Loucy (cell line): Measurements from ENCODE around the gene NEUROD2.

ENCODE experiments used
- H2AFZ ChIP-seq: fragments of 200-600 bp; sonication (generic); 2 replicates; pipeline ENCODE4 v1.6.0; 2016; ENCODE audit warnings: antibody characterized with exemption, mild to moderate bottlenecking, low read length, moderate library complexity
- H3F3A ChIP-seq: fragments of 200-600 bp; 2 replicates; pipeline ENCODE4 v1.6.0; 2016; ENCODE audit warnings: antibody characterized with exemption, low read depth, mild to moderate bottlenecking
- H3K27me3 ChIP-seq: fragments of 200-600 bp; sonication (generic); 2 replicates; pipeline ENCODE4 v1.6.1; 2014; ENCODE audit warnings: low read length, mild to moderate bottlenecking; ENCODE audit not compliant: insufficient read depth, poor library complexity, severe bottlenecking
- H3K36me3 ChIP-seq: fragments of 200-600 bp; sonication (generic); 2 replicates; pipeline ENCODE4 v1.6.1; 2016; ENCODE audit warnings: low read length; ENCODE audit not compliant: insufficient read depth
- H3K4me1 ChIP-seq: fragments of 200-600 bp; sonication (generic); 2 replicates; pipeline ENCODE4 v1.5.1; 2014; ENCODE audit warnings: low read length, mild to moderate bottlenecking; ENCODE audit not compliant: insufficient read depth, poor library complexity, severe bottlenecking
- H3K4me2 ChIP-seq: fragments of 200-600 bp; sonication (generic); 2 replicates; pipeline ENCODE4 v1.6.0; 2014; ENCODE audit warnings: antibody characterized with exemption, low read length, low read depth, mild to moderate bottlenecking; ENCODE audit not compliant: poor library complexity, severe bottlenecking
- H3K4me3 ChIP-seq: fragments of 200-600 bp; sonication (generic); 2 replicates; pipeline ENCODE4 v1.5.1; 2014; ENCODE audit warnings: low read length, mild to moderate bottlenecking, mixed read lengths; ENCODE audit not compliant: poor library complexity, severe bottlenecking
- H3K79me2 ChIP-seq: fragments of 200-600 bp; sonication (generic); 2 replicates; pipeline ENCODE4 v1.6.1; 2014; ENCODE audit warnings: low read length; ENCODE audit not compliant: insufficient read depth
- H3K9ac ChIP-seq: fragments of 200-600 bp; sonication (generic); 2 replicates; pipeline ENCODE4 v1.6.0; 2014; ENCODE audit warnings: mild to moderate bottlenecking, low read depth, low read length, moderate library complexity; ENCODE audit not compliant: poor library complexity, severe bottlenecking
- H3K9me2 ChIP-seq: fragments of 200-600 bp; sonication (generic); replicated peaks from 2 replicates; pipeline ENCODE4 v1.6.1; 2016; ENCODE audit warnings: low read depth, low read length, mixed read lengths
- H3K9me3 ChIP-seq: fragments of 200-600 bp; sonication (generic); 2 replicates; pipeline ENCODE4 v1.6.1; 2014; ENCODE audit warnings: mild to moderate bottlenecking, antibody characterized with exemption, low read length, low read depth; ENCODE audit not compliant: insufficient read depth
- H4K20me1 ChIP-seq: fragments of 200-600 bp; sonication (generic); 2 replicates; pipeline ENCODE4 v1.6.0; 2014; ENCODE audit warnings: antibody characterized with exemption, low read length, mild to moderate bottlenecking; ENCODE audit not compliant: insufficient read depth, poor library complexity, severe bottlenecking
- EZH2phosphoT487 ChIP-seq: fragments of 200-600 bp; IDR thresholded peaks from 2 replicates; pipeline ENCODE4 v1.6.1; 2018; ENCODE audit warnings: antibody characterized with exemption, mild to moderate bottlenecking, moderate library complexity, borderline replicate concordance
- TF ChIP-seq, protein P1 (sequence below): fragments of 200-600 bp; sonication (generic); conservative IDR thresholded peaks from 2 replicates; pipeline ENCODE4 v1.5.1; 2014; ENCODE audit warnings: mild to moderate bottlenecking, antibody characterized with exemption, low read length

NEUROD2 gene

DNA sequence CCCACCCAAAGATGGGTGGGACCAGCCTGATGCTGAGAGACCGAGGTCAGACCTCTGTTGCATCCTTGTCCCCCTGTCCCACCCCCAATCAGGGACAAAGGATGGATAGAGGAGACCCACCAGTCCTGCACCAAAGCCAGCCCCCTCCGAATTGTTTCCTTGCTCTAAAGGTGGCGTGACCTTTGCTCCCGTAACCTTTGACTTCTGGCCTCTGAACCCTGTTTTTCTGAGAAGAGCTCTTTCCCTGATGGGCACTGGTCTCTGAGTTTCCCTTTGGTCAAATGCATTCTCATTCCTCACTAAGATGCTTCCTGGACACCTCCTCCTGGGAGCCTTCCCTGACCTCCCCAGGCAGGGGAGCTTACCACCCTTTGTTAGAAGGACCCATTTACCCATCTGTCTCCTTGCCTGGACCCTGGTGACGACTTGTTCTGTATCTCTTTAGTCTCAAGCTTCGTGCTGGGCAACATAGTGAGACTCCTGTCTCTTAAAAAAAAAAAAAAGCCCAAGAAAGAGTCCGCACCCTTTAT is 5.3 kb upstream of the NEUROD2 start:
- no peak overlapping the region for H3K4me3 ChIP-seq
- H3K9me3 ChIP-seq: no peaks in the 10 kb centered on the region
- H3K9me2 ChIP-seq: no peaks in the 10 kb centered on the region
- no peaks in the 10 kb centered on the region for H3K79me2 ChIP-seq
- no peaks in the 10 kb centered on the region for H3K36me3 ChIP-seq
- no peak overlapping the region for H2AFZ ChIP-seq
- H3K9ac ChIP-seq: no peak overlapping the region
- no peaks in the 10 kb centered on the region for H3K27me3 ChIP-seq
- TF ChIP-seq, protein P1, sequence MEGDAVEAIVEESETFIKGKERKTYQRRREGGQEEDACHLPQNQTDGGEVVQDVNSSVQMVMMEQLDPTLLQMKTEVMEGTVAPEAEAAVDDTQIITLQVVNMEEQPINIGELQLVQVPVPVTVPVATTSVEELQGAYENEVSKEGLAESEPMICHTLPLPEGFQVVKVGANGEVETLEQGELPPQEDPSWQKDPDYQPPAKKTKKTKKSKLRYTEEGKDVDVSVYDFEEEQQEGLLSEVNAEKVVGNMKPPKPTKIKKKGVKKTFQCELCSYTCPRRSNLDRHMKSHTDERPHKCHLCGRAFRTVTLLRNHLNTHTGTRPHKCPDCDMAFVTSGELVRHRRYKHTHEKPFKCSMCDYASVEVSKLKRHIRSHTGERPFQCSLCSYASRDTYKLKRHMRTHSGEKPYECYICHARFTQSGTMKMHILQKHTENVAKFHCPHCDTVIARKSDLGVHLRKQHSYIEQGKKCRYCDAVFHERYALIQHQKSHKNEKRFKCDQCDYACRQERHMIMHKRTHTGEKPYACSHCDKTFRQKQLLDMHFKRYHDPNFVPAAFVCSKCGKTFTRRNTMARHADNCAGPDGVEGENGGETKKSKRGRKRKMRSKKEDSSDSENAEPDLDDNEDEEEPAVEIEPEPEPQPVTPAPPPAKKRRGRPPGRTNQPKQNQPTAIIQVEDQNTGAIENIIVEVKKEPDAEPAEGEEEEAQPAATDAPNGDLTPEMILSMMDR: no peak
- TF ChIP-seq EZH2phosphoT487: no peak
- no peaks in the 10 kb centered on the region for H4K20me1 ChIP-seq
- no peak overlapping the region for H3K4me2 ChIP-seq
- peaks cover 6% of the 10 kb centered on the region for H3K4me1 ChIP-seq
- no peaks in the 10 kb centered on the region for H3F3A ChIP-seq

DNA sequence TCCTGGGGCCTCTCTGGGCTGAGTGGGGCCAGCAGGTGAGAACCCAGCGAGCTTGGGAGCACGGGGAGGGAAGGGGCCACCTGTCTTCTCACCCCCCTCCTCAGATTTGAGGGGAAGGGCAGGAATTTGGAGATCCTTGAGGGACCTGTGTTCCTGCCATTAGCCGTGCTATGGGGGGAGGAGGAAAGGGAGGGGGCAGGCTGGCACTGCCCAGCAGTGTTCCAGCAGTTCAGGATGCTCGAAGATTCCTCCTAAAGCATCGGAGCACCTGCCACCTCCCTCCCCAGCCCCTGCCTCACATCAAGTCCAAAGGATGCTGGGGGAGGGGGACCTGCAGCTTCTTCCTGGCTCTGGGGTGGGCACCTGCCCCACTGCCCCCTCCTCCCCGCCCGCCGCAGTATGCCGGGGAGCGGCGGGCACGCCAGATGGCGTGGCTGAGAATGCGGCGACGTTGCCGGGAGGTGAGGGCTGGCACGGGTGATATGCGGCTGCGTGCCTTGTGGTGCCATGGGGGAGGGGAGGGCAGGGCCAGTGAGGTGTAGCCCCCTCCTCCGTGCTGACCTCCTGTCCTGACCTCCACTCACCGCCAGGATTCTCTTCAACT is 4.7 kb upstream of the NEUROD2 start:
- Histone ChIP-seq H3F3A (no peaks in the 10 kb centered on the region), H3K9me3 (no peaks in the 10 kb centered on the region), H3K9ac (no peak overlapping the region), H3K4me2 (no peak overlapping the region), H3K36me3 (no peaks in the 10 kb centered on the region), H3K4me3 (no peak overlapping the region), H3K79me2 (no peaks in the 10 kb centered on the region), H4K20me1 (no peaks in the 10 kb centered on the region), H3K4me1 (peaks cover 4% of the 10 kb centered on the region), H3K27me3 (no peaks in the 10 kb centered on the region), H2AFZ (peak overlapping the region; percentile 55; the same call in 1 of the 2 replicates), H3K9me2 (no peaks in the 10 kb centered on the region)
- TF ChIP-seq, protein P1: no peak
- no peak for TF ChIP-seq EZH2phosphoT487

DNA sequence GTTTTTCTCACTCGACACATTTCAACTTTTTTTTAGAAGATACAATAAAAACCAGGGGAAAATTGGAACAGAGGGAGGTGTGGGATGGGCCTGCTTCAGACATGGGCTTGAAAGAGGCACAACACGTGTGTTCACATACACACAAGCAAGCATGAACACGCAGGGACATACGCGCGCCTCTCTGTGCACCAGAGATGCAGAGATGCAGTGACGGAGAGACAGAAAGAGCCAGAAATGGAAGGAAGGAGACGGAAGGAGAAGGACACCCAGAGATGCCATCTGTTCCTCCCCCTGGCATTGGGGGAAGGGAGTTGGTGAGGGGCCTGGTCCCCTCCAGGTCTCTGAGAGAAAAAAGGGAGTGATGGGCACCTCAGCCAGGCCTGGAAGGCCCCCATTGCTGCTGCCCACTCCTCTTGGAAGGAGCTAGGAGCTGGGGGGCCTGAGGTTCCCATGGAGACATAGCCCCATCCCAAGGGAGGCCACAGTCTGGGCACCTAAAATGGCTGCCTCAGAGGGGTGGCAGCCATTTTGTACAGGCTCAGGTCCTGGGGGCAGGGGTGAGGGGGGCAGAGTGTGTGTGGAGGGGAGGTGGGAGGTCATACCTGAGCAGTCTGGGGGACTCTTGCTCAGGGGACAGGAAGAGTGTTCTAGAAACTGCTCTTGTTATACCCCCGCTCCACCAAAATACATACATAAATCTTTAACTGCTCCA is 3.8 kb upstream of the NEUROD2 start:
- Histone ChIP-seq H3K9ac (no peak overlapping the region), H3K9me2 (no peaks in the 10 kb centered on the region), H3K4me3 (no peak overlapping the region), H3K79me2 (no peaks in the 10 kb centered on the region), H3F3A (no peaks in the 10 kb centered on the region), H3K9me3 (no peaks in the 10 kb centered on the region), H3K36me3 (no peaks in the 10 kb centered on the region), H3K4me2 (no peak overlapping the region), H3K4me1 (no peaks in the 10 kb centered on the region), H2AFZ (peak overlapping the region; percentile 55; the same call in 1 of the 2 replicates), H4K20me1 (no peaks in the 10 kb centered on the region), H3K27me3 (no peaks in the 10 kb centered on the region)
- TF ChIP-seq EZH2phosphoT487: no peak
- TF ChIP-seq, protein P1: no peak
